Body of pancreas (tissue), 4 donors: ENCODE data around the gene EMP3.

ENCODE experiments used
- CTCF ChIP-seq, 7 experiments: fragments of 450-650 bp in 4 of 7; fragments of 200-600 bp in 3 of 7; sonication (generic) in 3 of 7; IDR thresholded peaks; one replicate each; pipeline ENCODE4 v1.5.1; 2016 to 2019; ENCODE audit warnings: antibody characterized with exemption in 7 of 7
- POLR2A ChIP-seq, 3 donors: fragments of 450-650 bp; IDR thresholded peaks; one replicate each; pipeline ENCODE4 v1.6.1; 2016; ENCODE audit warnings: antibody characterized with exemption in 3 of 3, mild to moderate bottlenecking in 2 of 3

GRCh38 chr19:48359123-48359522 is 33.8 kb downstream of the EMP3 start:
- no peak for TF ChIP-seq POLR2A (IDR thresholded peaks at IDR 0.05)
- no peak for TF ChIP-seq CTCF (IDR thresholded peaks at IDR 0.05)
